ENCODE results near the gene NDUFB11. TPM values are rescaled to one million over a fixed set of nuclear protein-coding genes. Genes with fewer than 3 reads are reported as not detected.

The NDUFB11 gene
- polyA plus RNA-seq, 3 donors = 90.7 to 104 (median 96.9) TPM

- no peak for DNase-seq (ENCODE audit: low read depth in 3 of 3, low spot score in 2 of 3)
These were observed 51.3 kb downstream of the NDUFB11 start for GRCh38 chrX:47093248-47093647.

Other genes with a start within 250 kb of the NDUFB11 start
- gene JADE3, start 232.3 kb downstream of the NDUFB11 start, polyA plus RNA-seq (ENCODE audit: insufficient read length in 3 of 3) = 10 to 100 TPM; 25.0 to 26.9 (median 26.5) TPM
- 10 to 100 TPM; 31.0 to 43.6 (median 34.1) TPM for gene RGN, start 66.3 kb downstream of the NDUFB11 start, polyA plus RNA-seq (ENCODE audit: insufficient read length in 3 of 3)
- 10 to 100 TPM; 44.6 to 48.9 (median 45.0) TPM for gene RBM10, start 519 bp upstream of the NDUFB11 start, polyA plus RNA-seq (ENCODE audit: insufficient read length in 3 of 3)
- gene UBA1, start 49.1 kb upstream of the NDUFB11 start, polyA plus RNA-seq (ENCODE audit: insufficient read length in 3 of 3) = 100 to 1,000 TPM; 202 to 228 (median 217) TPM
- 100 to 1,000 TPM in 2 of 3 donors, 10 to 100 TPM in 1; 99.8 to 105 (median 105) TPM for gene CDK16, start 74.0 kb upstream of the NDUFB11 start, polyA plus RNA-seq (ENCODE audit: insufficient read length in 3 of 3)
- gene USP11, start 88.3 kb upstream of the NDUFB11 start, polyA plus RNA-seq (ENCODE audit: insufficient read length in 3 of 3) = 100 to 1,000 TPM; 135 to 147 (median 137) TPM
- gene ZNF157, start 225.9 kb upstream of the NDUFB11 start, polyA plus RNA-seq (ENCODE audit: insufficient read length in 3 of 3) = 1 to 10 TPM in 2 of 3 donors, under 1 TPM in 1; 0.92 to 1.2 (median 1.1) TPM